ENCODE measurements around the gene SMO.

Gene SMO

DNA sequence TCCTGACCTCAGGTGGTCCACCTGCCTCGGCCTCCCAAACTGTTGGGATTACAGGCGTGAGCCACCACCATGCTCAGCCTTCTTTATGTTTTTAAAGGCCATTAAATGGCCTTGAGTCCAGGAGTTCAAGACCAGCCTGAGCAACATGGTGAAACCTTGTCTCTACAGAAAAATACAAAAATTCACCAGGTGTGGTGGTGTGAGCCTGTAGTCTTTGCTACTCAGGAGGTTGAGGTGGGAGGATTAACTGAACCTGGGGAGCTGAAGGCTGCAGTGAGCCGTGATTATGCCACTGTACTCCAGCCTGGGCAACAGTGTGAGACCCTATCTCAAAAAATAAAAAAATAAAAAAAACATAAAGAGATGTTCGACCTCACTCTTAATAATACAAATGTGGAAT lies 11.0 kb downstream of the SMO start:
- TF ChIP-seq, protein P1, sequence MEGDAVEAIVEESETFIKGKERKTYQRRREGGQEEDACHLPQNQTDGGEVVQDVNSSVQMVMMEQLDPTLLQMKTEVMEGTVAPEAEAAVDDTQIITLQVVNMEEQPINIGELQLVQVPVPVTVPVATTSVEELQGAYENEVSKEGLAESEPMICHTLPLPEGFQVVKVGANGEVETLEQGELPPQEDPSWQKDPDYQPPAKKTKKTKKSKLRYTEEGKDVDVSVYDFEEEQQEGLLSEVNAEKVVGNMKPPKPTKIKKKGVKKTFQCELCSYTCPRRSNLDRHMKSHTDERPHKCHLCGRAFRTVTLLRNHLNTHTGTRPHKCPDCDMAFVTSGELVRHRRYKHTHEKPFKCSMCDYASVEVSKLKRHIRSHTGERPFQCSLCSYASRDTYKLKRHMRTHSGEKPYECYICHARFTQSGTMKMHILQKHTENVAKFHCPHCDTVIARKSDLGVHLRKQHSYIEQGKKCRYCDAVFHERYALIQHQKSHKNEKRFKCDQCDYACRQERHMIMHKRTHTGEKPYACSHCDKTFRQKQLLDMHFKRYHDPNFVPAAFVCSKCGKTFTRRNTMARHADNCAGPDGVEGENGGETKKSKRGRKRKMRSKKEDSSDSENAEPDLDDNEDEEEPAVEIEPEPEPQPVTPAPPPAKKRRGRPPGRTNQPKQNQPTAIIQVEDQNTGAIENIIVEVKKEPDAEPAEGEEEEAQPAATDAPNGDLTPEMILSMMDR (IDR thresholded peaks at IDR 0.05) = no peak
- Histone ChIP-seq H3K27ac (no peak overlapping the region), H3K4me3 (no peak overlapping the region)
- no peak for DNase-seq (ENCODE audit: low spot score)

DNA sequence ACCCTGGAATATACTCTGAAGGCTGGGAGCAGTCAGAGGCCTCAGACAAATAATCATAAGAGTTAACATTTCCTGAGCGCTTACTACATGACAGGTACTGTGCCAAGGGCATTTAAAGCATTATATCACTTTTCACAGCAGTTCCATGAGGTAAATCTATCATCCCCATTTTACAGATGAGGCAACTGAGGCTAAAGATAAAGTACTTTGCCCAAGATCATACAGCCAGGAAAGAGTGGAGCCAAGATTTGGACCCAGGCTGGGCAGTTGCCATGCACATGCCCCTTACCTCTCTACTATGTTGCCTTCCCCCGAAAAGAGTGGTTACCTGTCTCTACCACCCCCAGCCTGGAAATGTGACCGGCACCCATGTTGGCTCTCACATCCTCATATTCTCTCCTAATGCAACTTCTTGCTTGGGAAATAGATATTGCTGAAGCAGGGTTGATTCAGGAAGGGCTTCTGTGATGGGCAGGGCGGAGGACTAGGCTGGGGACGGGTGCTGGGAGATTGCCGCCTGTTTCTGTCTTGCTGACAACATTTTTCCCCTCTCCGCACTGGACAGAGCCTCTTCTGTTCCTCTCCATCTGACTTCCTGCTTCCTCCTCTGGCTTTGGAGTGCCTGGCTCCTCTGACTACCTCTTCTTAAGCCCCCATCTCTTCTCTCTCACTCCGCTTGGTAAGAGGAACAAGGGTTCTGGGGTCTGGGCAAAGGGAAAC lies 13.8 kb downstream of the SMO start:
- H3K4me3 ChIP-seq = no peak overlapping the region
- H3K27ac ChIP-seq = no peak overlapping the region
- no peak for DNase-seq (ENCODE audit: low spot score)
- TF ChIP-seq, protein P1 (IDR thresholded peaks at IDR 0.05) = no peak

GRCh38 chr7:129203050-129203741 lies 14.8 kb downstream of the SMO start:
- no peak for DNase-seq (ENCODE audit: low spot score)
- H3K27ac ChIP-seq = no peak overlapping the region
- TF ChIP-seq, protein P1 (IDR thresholded peaks at IDR 0.05) = no peak
- no peak overlapping the region for H3K4me3 ChIP-seq

DNA sequence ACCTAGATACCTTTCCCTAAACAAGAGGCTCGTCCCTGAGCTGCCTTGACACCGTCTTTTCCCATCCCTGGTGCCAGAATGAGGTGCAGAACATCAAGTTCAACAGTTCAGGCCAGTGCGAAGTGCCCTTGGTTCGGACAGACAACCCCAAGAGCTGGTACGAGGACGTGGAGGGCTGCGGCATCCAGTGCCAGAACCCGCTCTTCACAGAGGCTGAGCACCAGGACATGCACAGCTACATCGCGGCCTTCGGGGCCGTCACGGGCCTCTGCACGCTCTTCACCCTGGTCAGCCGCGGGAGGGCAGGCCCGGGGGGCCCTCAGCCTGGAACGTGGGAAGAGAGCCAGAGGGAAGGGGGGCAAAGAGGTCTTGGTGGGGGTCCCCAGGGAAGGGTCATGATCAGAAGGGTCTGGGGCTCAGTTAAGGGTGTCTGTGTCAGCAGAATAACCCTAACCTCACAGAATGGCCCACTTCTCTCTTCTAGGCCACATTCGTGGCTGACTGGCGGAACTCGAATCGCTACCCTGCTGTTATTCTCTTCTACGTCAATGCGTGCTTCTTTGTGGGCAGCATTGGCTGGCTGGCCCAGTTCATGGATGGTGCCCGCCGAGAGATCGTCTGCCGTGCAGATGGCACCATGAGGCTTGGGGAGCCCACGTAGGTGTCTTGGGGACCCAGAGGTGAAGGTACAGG lies 16.8 kb downstream of the SMO start:
- TF ChIP-seq, protein P1 (IDR thresholded peaks at IDR 0.05) = no peak
- Histone ChIP-seq H3K4me3 (no peak overlapping the region), H3K27ac (no peak overlapping the region)
- DNase-seq (ENCODE audit: low spot score) = no peak

DNA sequence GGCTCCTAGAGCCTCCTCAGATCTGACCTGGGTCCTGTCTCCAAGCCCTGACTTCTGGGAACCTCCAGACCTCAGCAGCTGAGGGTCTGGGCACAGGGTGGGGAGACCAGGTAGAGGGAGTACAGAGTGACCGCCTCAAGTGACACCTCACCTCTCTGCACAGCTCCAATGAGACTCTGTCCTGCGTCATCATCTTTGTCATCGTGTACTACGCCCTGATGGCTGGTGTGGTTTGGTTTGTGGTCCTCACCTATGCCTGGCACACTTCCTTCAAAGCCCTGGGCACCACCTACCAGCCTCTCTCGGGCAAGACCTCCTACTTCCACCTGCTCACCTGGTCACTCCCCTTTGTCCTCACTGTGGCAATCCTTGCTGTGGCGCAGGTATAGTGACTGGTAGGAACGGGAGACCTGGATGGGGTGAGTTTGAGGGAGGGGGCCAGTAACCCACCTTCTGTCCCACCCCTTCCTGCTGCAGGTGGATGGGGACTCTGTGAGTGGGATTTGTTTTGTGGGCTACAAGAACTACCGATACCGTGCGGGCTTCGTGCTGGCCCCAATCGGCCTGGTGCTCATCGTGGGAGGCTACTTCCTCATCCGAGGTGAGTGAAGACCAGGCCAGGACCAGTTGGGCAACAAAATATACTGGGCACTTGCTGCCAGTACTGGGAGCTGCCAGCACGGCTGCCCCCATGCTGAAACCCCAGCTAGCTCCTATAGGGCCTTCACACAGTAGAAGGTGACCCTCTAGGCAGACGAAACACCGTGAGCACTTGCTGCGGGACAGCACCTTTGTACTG lies 17.8 kb downstream of the SMO start:
- TF ChIP-seq, protein P1 (IDR thresholded peaks at IDR 0.05) = no peak
- no peak for DNase-seq (ENCODE audit: low spot score)
- Histone ChIP-seq H3K4me3 (no peak overlapping the region), H3K27ac (no peak overlapping the region)

DNA sequence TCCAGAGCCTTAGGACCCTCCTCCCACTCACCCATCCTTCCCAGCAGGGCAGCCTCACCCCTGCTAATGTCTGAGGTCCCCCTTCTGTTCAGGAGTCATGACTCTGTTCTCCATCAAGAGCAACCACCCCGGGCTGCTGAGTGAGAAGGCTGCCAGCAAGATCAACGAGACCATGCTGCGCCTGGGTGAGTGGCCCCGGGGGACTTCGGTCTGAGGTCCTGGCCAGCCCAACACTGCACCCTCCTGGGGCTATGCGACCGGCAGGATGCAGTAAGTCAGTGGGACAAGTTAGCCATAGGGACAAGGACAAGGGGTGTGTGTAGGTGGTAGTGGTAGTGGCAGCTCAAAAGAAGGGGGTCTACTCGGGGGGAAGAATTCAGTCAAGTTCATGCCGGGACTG lies 20.2 kb downstream of the SMO start:
- DNase-seq (ENCODE audit: low spot score) = no peak
- H3K4me3 ChIP-seq = no peak overlapping the region
- H3K27ac ChIP-seq = no peak overlapping the region
- TF ChIP-seq, protein P1 (IDR thresholded peaks at IDR 0.05) = no peak
